GM19395 (cell line): ENCODE data around the gene OIT3.

Experiments used
- ATAC-seq: cut with Tn5 transposase; IDR thresholded peaks from one replicate; pipeline ENCODE4 v1.9.1; 2021; ENCODE audit warnings: mild to moderate bottlenecking, moderate library complexity; ENCODE audit not compliant: unreplicated experiment

OIT3 gene

GRCh38 chr10:72948762-72949161, 55.2 kb downstream of the OIT3 start:
- ATAC-seq, result no peak

- ATAC-seq, result no peak
Measured at GRCh38 chr10:72951760-72952159, 58.2 kb downstream of the OIT3 start.

DNA sequence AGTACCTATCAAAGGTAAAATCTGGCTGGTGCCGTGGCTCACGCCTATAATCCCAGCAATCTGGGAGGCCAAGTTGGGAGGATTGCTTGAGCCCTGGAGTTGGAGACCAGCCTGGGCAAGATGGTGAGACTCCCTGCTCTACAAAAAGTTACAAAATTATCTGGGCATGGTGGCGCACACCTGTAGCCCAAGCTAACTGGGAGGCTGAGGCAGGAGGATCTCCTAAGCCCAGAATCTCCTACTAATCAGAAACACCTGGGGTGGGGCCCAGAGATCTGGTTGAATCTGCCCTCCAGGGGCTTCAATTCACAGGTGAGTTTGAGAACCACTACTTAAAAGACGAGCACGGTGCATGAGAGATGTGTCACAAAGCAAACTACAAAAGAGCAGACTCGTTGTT, 58.6 kb downstream of the OIT3 start:
- ATAC-seq, result no peak

- no peak for ATAC-seq
Measured at GRCh38 chr10:72952642-72953158, 59.2 kb downstream of the OIT3 start.

DNA sequence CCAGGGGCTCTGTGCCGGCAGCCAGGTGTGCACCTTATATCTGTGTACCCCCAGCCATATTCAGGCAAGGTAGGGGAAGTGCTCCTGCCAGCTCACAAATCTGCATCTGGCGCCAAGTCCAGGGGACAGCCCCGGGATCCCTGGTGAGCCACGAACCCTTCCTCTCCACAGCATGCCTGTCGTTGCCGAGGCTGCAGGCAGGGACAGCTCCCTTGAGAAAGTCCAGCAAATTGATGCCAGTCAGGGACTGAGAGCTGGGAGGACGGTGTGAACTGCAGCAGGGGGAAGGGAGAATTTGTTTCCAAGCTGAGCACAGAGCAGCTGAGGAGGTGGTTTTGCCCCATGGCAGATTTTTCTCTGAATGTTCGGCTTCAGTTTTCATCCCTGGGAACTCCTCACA, 60.1 kb downstream of the OIT3 start:
- no peak for ATAC-seq

DNA sequence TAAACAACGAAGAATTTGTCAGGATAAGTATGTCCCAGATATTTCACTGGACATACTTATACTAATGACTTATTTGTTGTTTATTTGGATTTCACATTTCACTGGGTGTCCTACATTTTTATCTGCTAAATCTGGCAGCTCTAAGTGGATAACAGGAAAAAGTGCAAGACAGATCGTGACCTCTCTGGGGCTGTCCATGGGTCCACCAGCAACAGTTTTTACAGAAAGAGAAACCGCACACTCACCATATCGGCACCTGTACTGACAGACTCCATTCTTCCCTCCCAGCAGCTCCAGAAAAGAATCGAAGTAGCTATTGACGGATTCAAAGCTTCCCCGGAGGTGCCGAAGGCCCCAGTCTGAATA, 60.7 kb downstream of the OIT3 start:
- no peak for ATAC-seq

DNA sequence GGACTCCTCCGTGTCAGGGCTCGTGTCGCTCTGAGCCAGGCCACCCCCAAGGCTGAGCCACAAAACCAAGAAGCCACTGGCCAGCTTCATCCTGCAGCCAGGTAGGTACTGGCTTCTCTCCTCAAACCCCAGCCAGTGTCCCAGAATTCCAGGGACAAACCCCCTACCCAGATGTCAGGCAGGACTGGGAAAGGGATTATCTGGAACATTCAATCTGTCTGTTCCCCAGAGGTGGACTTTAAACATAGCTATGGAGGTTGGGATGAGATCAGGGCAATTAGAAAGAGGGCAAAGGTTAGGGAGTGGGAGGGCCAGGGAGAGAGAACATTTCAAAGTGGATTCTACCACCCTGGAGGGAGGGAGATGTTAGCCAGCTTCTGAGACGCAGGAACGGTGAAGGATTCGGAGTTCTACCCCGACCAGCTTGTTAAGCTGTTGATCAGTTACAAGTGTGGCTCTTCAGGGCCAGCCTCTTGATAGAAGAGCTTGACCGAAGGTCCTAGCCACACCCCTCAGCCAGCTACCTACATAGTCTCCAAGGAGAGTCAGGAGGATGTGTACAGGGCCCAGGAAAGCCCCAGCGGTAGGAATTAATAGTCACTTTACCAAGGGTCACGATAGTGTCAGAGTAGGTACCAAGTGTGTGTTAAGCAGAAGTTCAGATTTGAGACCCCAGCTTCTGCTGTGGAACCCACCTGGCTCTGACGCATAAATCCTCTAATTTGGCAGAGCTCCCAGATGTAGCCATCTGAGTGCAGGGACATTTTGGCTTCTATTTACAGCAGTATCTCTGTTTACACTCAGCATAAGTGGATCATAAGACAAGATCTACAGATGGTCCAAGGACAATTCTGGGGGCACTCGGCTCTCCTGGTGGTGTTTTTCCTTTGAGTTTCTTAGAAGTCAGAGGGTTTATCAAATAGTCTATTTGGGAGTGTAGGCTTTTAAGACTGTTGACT, 61.3 kb downstream of the OIT3 start, which contains the start of gene PLA2G12B:
TSS of gene PLA2G12B (minus strand) at position 211 of the 959 bp plus-strand sequence. CDS start at position 90, 121 bp downstream.
- no peak for ATAC-seq

GRCh38 chr10:72956001-72956400, 62.5 kb downstream of the OIT3 start:
- no peak for ATAC-seq

- no peak for ATAC-seq
Measured at GRCh38 chr10:72976886-72977285, 83.3 kb downstream of the OIT3 start.

GRCh38 chr10:72979709-72980108, 86.2 kb downstream of the OIT3 start:
- ATAC-seq, result no peak

- ATAC-seq, result no peak
Measured at GRCh38 chr10:72980348-72980747, 86.8 kb downstream of the OIT3 start.

GRCh38 chr10:72981028-72981881, 87.7 kb downstream of the OIT3 start:
- no peak for ATAC-seq

GRCh38 chr10:72981882-72982529, 88.5 kb downstream of the OIT3 start:
- ATAC-seq, result no peak
